ENCODE results near the gene PANK1. TPM values are rescaled to one million over a fixed set of nuclear protein-coding genes. Genes with fewer than 3 reads are reported as not detected.

The PANK1 gene
- total and polyA plus RNA-seq, 2 of the 4 experiments (the other 2 are of a cell fraction), result 3.0 to 8.8 TPM

- Histone ChIP-seq H2BK120ac (ENCODE audit: low read depth, low read length) (no peak overlapping the region), H2AFZ (replicated peaks; ENCODE audit: low read length, poor library complexity) (no peak overlapping the region), H3K4me2 (ENCODE audit: low read depth, low read length) (no peak overlapping the region), H3K79me1 (ENCODE audit: low read depth in 1 of 2, low read length in 2 of 2) (no peaks in the 10 kb centered on the region), H4K20me1 (ENCODE audit: insufficient read depth, low read length) (no peaks in the 10 kb centered on the region), H3K27me3 (ENCODE audit: control insufficient read depth, insufficient read depth, low read length) (no peaks in the 10 kb centered on the region), H3K56ac (ENCODE audit: extremely low read depth, insufficient read depth, low read length) (no peak overlapping the region), H4K5ac (ENCODE audit: low read depth, low read length) (no peak overlapping the region), H3K23ac (ENCODE audit: low read depth, low read length) (no peak overlapping the region), H3K9me1 (ENCODE audit: insufficient read depth, low read length) (no peaks in the 10 kb centered on the region), H3K27ac (ENCODE audit: insufficient read depth, low read length) (no peak overlapping the region), H2AK9ac (replicated peaks; ENCODE audit: low read depth, low read length, poor library complexity) (no peak overlapping the region), H3K4ac (ENCODE audit: low read depth, low read length) (no peak overlapping the region), H2BK15ac (ENCODE audit: low read depth, low read length) (no peak overlapping the region), H2AK5ac (ENCODE audit: low read depth, low read length) (no peak overlapping the region), H2BK20ac (ENCODE audit: low read depth, low read length) (no peak overlapping the region), H3K14ac (replicated peaks; ENCODE audit: low read depth, low read length) (no peak overlapping the region), H3K4me3 (ENCODE audit: insufficient read depth, low read depth, low read length) (no peak overlapping the region), H3K4me1 (ENCODE audit: control insufficient read depth, insufficient read depth, low read length) (peaks cover 3% of the 10 kb centered on the region; the same call in 1 of the 2 replicates), H3K36me3 (ENCODE audit: control insufficient read depth, insufficient read depth, low read length) (no peaks in the 10 kb centered on the region), H4K8ac (ENCODE audit: low read depth in 2 of 2, low read length in 2 of 2) (no peak overlapping the region), H2BK5ac (ENCODE audit: low read depth, low read length, poor library complexity, severe bottlenecking) (no peak overlapping the region), H3K9ac (ENCODE audit: low read depth, low read length) (no peak overlapping the region), H3K18ac (ENCODE audit: low read depth, low read length) (no peak overlapping the region), H3K9me3 (ENCODE audit: control insufficient read depth, insufficient read depth, low read length) (0 out of 2 replicates have a peak, but pooled peaks cover 6% of the 10 kb centered on the region), H4K91ac (ENCODE audit: insufficient read depth, low read depth, low read length) (no peak overlapping the region)
- dilution Hi-C loops (cut with HindIII; ENCODE audit: low sequenced_read_pairs, unreplicated experiment) (no loop called here), intact Hi-C loops (cut with micrococcal nuclease) (no loop called here), in situ Hi-C loops (cut with MboI; ENCODE audit: low sequenced_read_pairs) (no loop called here)
- no TSS peak for BruUV-seq (replicated peaks)
- CTCF ChIA-PET, result no interaction called here
- DNase-seq, result no peak
- no CpG with 5 or more reads among the region's 2 CpGs for WGBS, 2 experiments (ENCODE audit: extremely low coverage in 2 of 2, insufficient read length in 1 of 2)
- no peak for ATAC-seq (ENCODE audit: low read depth)
- POLR2A ChIA-PET (ENCODE audit: unreplicated experiment), result no interaction called here
- no peak for TF ChIP-seq MAZ (IDR thresholded peaks at IDR 0.05; ENCODE audit: borderline replicate concordance, low read depth, low read length)
- no peak for TF ChIP-seq RCOR1 (IDR thresholded peaks at IDR 0.05; ENCODE audit: insufficient replicate concordance, low read length)
- TF ChIP-seq SMC3 (IDR thresholded peaks at IDR 0.05; ENCODE audit: low read depth, low read length), result no peak
- no peak for TF ChIP-seq MAFK (IDR thresholded peaks at IDR 0.05; ENCODE audit: low read depth, low read length)
- no peak for TF ChIP-seq BHLHE40 (IDR thresholded peaks at IDR 0.05; ENCODE audit: low read depth, low read length)
- no peak for TF ChIP-seq POLR2A (IDR thresholded peaks at IDR 0.05; ENCODE audit: low read depth, low read length)
- TF ChIP-seq, protein P1, sequence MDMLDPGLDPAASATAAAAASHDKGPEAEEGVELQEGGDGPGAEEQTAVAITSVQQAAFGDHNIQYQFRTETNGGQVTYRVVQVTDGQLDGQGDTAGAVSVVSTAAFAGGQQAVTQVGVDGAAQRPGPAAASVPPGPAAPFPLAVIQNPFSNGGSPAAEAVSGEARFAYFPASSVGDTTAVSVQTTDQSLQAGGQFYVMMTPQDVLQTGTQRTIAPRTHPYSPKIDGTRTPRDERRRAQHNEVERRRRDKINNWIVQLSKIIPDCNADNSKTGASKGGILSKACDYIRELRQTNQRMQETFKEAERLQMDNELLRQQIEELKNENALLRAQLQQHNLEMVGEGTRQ (IDR thresholded peaks at IDR 0.05; ENCODE audit: low read depth, low read length), result no peak
- TF ChIP-seq MXI1 (IDR thresholded peaks at IDR 0.05; ENCODE audit: borderline replicate concordance, low read depth, low read length), result no peak
- no peak for TF ChIP-seq CHD1 (IDR thresholded peaks at IDR 0.05; ENCODE audit: low read depth, low read length)
- TF ChIP-seq NFE2L2 (IDR thresholded peaks at IDR 0.05; ENCODE audit: low read depth, low read length), result no peak
- TF ChIP-seq CEBPB (IDR thresholded peaks at IDR 0.05; ENCODE audit: low read depth, low read length), result no peak
- no peak for TF ChIP-seq CTCF (conservative IDR thresholded peaks at IDR 0.05; ENCODE audit: low read depth, low read length)
- no peak for TF ChIP-seq RAD21 (IDR thresholded peaks at IDR 0.05; ENCODE audit: low read length)
- TF ChIP-seq ELK1 (IDR thresholded peaks at IDR 0.05; ENCODE audit: borderline replicate concordance, low read depth, low read length), result no peak
- no peak for TF ChIP-seq FOS (IDR thresholded peaks at IDR 0.05; ENCODE audit: low read depth, low read length)
- TF ChIP-seq RFX5 (IDR thresholded peaks at IDR 0.05; ENCODE audit: low read depth, low read length), result no peak
Measured at GRCh38 chr10:89576696-89577095, 68.3 kb downstream of the PANK1 start.

Measured in IMR-90 (cell line).